NCI-H2029 (cell line): ENCODE results near the gene ERCC2.

Experiments used
- DNase-seq: peaks from one replicate; lab custom pipeline; 2025; lab: John Stamatoyannopoulos, UW

Gene ERCC2

GRCh38 chr19:45303269-45304060, 66.9 kb downstream of the ERCC2 start:
- DNase-seq, result no peak

DNA sequence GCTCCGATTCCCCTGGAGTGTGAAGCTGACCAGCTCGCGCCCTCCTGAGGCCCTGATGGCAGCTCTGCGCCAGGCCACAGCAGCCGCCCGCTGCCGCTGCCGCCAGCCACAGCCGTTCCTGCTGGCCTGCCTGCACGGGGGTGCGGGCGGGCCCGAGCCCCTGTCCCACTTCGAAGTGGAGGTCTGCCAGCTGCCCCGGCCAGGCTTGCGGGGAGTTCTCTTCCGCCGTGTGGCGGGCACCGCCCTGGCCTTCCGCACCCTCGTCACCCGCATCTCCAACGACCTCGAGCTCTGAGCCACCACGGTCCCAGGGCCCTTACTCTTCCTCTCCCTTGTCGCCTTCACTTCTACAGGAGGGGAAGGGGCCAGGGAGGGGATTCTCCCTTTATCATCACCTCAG, 68.0 kb downstream of the ERCC2 start:
- DNase-seq, result no peak
